Fibroblast of skin of abdomen (primary cell): Measurements from ENCODE around the gene GPC6.
"Not testable (repeated sequence)": the region's sequence is repeated elsewhere in the genome, so short reads cannot be mapped to it uniquely, and the experiment has no call there.

Experiments
- DNase-seq: peaks from one replicate; pipeline ENCODE4 v3.0.0-alpha.2; 2013

Gene GPC6

DNA sequence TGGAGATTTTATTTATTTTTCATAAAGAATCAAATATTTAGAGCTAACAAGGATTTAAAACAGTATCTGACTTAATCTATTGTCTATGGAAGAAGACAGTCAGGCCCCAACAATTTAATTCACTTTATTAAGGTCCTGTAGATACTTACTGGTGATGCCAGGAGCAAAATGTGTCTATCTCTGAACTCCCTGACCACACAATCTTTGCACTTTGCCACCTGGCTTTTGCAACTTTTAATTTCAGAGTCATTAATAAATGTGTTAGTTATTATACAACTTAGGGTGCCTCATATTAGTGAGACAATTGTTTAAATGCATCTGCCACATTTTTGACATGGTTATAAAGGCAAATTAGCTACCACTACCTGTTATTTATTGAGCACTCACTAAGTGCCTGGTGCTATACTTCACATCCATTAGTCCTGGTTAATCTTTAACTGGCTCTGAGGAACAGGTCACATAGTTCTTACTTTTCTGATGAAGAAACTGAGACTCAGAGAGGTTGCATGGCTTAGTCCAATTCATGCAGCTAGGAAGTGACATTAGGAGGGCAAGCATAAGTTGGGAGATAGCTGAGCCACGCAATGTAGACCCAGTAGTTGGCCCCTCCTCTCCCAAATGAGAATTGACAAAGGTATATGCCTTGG is 955.0 kb downstream of the GPC6 start:
- no peak for DNase-seq

DNA sequence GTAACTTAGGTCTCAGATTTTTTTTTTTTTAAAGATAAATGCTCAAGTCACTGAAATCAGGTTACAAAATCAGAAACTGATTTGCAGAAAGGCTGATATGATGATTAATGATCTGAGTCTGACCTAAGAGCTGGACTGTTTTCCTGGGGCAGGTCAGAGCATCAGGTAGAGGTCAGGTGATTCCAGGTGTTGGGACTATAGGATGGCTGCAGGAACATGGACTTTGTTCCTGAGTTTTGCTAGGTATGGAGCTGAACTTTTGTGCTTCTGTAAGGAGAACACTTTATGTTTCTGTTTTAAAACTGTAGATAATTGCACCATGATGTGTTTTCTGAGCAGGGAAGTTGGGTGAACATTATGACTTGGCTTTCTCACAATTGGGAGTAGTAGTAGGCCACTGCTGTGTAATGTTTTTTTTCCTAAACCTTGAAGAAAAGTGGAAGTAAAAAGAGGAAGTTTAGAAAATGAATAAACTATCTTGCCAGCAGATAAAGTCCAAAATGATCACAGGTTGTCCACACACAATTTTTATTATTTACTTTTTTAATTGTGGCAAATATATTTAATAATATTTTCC is 955.7 kb downstream of the GPC6 start:
- no peak for DNase-seq

DNA sequence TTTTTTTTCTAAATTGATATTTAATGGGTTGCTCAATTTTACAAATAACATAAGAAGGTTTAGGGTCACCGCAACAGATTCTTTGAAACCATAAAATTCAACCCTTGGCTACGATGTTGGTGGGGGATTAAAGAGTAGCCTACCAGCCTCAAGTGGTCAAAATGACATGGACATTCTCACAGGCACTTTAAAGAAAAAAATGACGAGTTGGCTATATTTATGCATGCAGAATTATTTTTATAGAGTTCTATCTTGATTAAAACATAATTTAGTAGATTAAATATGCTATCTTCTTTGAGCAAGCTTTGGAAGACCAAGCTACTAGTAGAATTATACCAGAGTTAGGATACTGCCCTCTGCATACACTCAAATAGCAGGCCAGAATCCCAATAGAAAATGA is 959.9 kb downstream of the GPC6 start:
- DNase-seq = no peak

- DNase-seq = no peak
Measured at GRCh38 chr13:94188201-94188854, 961.7 kb downstream of the GPC6 start.

GRCh38 chr13:94192431-94192975 is 965.9 kb downstream of the GPC6 start:
- peak; percentile 29 for DNase-seq

GRCh38 chr13:94195715-94196114 is 969.1 kb downstream of the GPC6 start:
- DNase-seq = peak; percentile 96

DNA sequence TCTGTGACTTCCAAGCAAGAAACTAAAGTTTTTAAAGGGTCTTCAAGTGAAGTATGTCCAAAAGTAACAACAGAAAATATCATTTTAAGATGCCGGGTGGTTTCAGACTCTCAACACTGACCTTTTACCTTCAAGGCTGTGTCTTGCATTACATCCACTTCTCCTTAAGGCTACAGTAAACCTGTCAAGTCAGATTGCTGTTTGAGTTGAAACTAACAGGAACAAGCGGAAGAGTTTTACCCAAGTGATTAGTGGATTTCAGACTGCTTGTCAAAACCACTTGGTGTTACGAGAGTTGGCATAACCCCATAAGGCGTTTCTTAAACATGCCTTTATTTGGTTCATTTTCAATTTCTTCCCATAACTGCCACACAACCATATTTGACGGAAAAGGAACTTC is 969.8 kb downstream of the GPC6 start:
- DNase-seq = no peak

GRCh38 chr13:94198681-94199080 is 972.1 kb downstream of the GPC6 start:
- peak; percentile 45 for DNase-seq

DNA sequence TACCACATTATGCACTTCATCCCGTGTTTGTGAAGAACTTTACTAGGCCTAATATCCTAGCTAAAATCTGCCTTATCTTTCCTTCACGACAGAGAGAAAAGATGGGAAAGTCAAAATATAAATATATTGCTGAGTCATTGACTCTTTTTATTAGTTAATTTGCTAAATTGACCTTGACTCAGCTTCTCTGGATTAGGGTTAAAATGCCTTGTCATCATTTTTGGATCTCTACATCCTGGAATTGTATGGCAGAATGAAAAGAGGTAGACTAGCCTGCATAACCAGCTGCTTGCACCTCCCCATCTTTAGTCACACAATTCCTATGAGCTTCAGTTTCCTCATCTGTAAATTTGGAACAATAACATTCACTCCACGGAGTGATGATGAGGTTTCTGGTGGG is 972.5 kb downstream of the GPC6 start:
- no peak for DNase-seq

DNA sequence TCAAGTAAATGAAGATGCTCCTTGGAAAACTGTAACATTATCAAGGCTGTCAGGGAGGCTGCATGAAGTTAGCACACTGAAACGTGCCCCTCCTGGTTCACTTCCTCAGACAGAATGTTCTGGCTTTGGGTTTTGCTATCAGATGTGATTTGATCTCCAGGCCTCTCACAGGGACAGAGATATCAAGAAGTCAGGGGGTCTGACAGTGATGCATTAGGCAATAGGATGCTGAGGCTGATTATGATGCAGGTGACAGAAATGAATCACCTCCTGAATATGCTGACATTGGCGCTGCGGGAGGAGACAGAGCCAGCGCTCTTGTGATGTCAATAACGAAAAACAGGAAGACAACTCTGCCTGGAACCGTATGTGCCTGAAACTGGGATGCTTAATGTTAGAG is 974.4 kb downstream of the GPC6 start:
- DNase-seq = no peak

GRCh38 chr13:94204163-94204562 is 977.6 kb downstream of the GPC6 start:
- no peak for DNase-seq

DNA sequence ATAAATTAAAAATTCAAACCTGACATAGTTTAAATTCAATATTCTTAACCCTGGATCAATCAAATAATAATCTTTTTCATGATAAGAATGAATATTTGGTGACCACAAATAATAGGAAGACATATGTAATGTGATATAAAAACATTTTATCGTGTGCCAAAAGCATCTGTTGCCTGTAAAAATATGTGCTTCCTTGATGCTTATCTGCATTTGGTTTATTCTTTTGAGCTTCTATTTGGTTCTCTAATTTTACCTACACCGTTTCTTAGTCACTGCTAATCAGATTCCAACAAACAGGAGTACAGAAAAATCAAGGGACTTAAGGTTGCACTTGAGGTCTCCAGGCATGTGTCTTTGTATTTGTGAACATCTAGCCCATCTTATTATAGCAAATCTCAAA is 978.3 kb downstream of the GPC6 start:
- DNase-seq = no peak

DNA sequence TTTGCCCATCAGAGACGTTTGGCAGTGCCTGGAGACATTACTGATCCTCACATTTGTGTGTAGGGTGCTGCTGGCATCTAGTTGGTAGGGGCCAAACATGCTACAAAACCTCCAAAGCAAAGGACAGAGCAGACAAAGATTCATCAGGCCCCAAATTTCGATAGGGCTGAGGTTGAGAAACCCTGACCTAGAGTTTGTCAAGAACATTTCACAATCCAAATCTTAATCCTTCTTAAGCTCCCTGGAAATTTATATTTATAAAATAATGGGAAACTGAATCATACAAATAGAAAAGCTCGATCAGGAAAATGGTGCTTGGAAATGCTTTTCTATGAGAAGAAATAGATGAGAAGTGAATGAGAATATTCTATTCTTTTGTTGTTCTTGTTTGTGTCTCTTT is 979.3 kb downstream of the GPC6 start:
- DNase-seq = no peak

GRCh38 chr13:94209117-94209516 is 982.5 kb downstream of the GPC6 start:
- DNase-seq = no peak

GRCh38 chr13:94209913-94210312 is 983.3 kb downstream of the GPC6 start:
- DNase-seq = not testable (repeated sequence)

- no peak for DNase-seq
Measured at GRCh38 chr13:94210816-94211215, 984.2 kb downstream of the GPC6 start.

DNA sequence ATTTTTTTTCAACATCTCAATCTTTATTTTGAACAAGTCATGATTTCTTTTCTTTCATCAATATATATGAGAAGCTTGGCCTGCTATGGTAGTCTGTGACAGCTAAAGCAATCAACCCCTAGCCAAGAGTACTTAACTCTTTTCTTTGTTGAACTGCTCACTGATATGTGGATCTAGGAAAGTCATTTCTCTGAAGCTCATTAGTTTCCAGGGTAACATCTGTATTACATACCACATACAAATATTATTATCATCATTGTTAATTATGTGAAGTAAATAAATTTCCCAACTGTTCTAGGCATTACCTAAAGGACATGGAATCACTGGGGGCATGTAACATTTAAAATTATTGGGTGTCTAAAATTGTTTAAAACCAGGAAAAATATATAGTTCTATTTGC is 985.6 kb downstream of the GPC6 start:
- no peak for DNase-seq

- no peak for DNase-seq
Measured at GRCh38 chr13:94214121-94214520, 987.5 kb downstream of the GPC6 start.

GRCh38 chr13:94214975-94215374 is 988.4 kb downstream of the GPC6 start:
- no peak for DNase-seq

DNA sequence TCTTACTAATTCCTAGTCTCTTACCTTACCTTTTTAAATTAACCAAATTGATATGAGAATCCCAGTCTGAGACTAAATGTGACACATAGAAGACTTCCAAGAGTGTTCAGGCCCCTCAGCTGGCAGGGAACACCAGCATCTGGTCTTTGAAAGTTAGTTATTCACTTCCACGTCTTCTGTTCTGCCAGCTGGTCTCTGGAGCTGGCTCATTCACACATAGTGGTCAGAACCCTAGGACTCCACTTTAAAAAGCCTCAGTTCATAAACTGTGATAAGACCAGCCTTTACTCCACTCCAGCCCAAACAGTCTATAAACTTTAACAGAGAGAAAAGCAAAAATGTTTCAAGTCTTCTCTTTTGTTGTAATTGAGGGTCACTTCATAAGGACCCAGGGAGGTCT is 989.9 kb downstream of the GPC6 start:
- no peak for DNase-seq

DNA sequence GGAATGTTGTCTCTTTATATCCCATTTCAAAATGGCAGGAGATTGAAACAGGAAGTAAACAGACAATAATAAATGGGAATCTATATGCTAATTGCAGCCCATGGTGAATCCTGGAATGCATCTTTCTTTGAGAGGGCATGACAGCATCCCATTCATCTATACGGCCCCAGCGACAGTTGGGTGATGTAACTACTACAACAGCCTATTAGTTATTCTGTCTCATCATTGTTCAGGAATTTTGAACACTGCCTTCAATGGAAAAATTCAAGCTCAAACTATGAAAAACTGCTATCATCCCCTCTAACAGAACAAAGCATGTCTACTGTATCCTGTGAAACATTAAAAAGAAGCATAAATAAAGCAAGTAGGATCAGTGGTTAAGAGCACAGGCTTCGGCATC is 990.8 kb downstream of the GPC6 start:
- DNase-seq = peak; percentile 90

GRCh38 chr13:94218537-94218936 is 991.9 kb downstream of the GPC6 start:
- no peak for DNase-seq

- DNase-seq = no peak
Measured at GRCh38 chr13:94218951-94219350, 992.3 kb downstream of the GPC6 start.

DNA sequence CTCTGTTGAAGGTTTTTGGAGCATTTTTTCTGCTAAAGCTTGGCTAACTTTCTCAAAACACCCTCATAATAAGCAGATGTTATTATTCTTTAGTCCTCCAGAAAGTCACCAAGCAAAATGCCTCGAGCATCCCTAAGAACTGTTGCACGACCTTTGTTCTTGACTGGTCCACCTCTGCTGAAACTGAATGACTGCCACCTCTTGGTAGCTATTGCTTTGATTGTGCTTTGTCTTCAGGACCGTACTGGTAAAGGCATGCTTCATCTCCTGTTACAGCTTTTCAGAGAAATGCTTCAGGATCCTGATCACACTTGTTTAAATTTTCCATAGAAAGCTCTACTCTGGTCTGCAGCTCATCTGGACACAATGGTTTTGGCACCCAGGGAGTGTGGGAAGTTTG is 998.1 kb downstream of the GPC6 start:
- DNase-seq = no peak
